ENCODE measurements around the gene PRM2. TPM values are rescaled to one million over a fixed set of nuclear protein-coding genes. Genes with fewer than 3 reads are reported as not detected.

PRM2 gene
- total RNA-seq, 1 donor from 2014 or later = not detected

DNA sequence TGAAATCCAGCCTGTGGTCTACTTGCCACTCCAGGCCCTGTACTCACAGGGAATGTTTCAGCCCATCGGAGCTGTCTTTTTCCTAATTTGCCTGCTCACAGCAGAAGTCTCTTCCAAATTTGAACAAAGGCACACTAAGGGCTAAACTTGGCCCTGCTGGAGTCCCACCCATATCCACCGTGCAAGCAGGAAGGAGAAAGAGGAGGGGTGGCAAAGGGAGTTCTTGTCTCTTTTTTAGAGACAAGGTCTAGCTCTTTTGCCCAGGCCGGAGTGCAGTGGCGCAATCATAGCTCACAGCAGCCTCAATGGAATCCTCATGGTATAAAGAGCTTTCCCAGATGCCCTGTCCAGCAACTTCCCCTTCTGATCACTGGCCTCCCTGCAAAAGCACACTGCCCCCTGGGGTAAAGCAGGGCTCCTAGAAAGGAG is 7.6 kb upstream of the PRM2 start:
- Histone ChIP-seq H3K4me1 (no peaks in the 10 kb centered on the region), H3K36me3 (no peaks in the 10 kb centered on the region), H3K27ac (no peak overlapping the region), H3K4me3 (no peak overlapping the region), H3K27me3 (no peaks in the 10 kb centered on the region), H3K9me3 (no peaks in the 10 kb centered on the region)
- no peak for DNase-seq (ENCODE audit: extremely low spot score in 2 of 2)
- intact Hi-C loops (cut with DNase I) = no loop called here
- TF ChIP-seq POLR2A (IDR thresholded peaks at IDR 0.05) = no peak
- no peak for TF ChIP-seq POLR2AphosphoS5 (IDR thresholded peaks at IDR 0.05; ENCODE audit: insufficient read depth in 1 of 2, low read depth in 1 of 2)
- TF ChIP-seq, protein P1, sequence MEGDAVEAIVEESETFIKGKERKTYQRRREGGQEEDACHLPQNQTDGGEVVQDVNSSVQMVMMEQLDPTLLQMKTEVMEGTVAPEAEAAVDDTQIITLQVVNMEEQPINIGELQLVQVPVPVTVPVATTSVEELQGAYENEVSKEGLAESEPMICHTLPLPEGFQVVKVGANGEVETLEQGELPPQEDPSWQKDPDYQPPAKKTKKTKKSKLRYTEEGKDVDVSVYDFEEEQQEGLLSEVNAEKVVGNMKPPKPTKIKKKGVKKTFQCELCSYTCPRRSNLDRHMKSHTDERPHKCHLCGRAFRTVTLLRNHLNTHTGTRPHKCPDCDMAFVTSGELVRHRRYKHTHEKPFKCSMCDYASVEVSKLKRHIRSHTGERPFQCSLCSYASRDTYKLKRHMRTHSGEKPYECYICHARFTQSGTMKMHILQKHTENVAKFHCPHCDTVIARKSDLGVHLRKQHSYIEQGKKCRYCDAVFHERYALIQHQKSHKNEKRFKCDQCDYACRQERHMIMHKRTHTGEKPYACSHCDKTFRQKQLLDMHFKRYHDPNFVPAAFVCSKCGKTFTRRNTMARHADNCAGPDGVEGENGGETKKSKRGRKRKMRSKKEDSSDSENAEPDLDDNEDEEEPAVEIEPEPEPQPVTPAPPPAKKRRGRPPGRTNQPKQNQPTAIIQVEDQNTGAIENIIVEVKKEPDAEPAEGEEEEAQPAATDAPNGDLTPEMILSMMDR (IDR thresholded peaks at IDR 0.05) = no peak

DNA sequence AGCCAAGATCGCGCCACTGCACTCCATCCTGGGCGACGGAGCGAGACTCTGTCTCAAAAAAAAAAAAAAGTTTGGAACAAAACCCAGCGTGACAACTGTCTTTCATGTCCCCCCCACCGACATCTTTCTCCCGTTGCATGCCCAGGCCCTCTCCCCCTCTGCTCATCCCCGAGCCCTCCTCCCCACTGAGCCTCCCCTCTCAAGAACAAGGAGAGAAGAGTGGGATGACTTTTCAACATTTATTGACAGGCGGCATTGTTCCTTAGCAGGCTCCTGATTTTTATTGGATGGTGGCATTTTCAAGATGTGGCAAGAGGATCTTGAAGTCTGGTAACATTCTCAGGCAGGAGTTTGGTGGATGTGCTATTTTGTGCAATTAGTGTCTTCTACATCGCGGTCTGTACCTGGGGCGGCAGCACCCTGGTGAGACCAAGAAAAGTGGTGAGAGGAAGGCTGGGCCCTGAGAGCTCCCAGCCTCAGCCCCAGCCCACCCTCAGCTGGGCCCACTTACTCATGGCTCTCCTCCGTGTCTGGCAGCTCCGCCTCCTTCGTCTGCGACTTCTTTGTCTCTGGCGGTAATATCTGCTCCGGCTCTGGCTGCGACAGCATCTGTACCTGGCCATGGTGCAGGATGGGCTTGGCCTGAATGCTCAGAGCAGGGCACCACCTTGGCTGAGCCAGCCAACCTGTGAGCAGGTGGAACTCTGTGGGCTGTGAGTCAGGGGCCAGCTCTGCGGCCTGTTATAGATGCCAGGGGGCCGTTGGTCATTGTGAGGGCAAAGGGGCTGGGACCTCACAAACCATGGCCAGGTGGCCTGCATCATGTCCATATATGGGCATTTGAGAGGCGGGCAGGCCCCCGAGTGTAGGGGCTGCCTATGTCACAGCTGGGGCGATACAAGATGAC is 4.6 kb upstream of the PRM2 start, which contains the start of gene PRM1:
Gene PRM1 (minus strand): TSS at position 715 of the 907 bp plus-strand sequence. CDS start 92 bp downstream, at position 623.
- intact Hi-C loops (cut with DNase I) = no loop called here
- Histone ChIP-seq H3K27me3 (no peaks in the 10 kb centered on the region), H3K36me3 (no peaks in the 10 kb centered on the region), H3K4me1 (no peaks in the 10 kb centered on the region), H3K9me3 (no peaks in the 10 kb centered on the region), H3K27ac (no peak within 1 kb of the TSS), H3K4me3 (no peak within 1 kb of the TSS)
- TF ChIP-seq POLR2A (IDR thresholded peaks at IDR 0.05) = no peak
- no peak for TF ChIP-seq POLR2AphosphoS5 (IDR thresholded peaks at IDR 0.05; ENCODE audit: insufficient read depth in 1 of 2, low read depth in 1 of 2)
- TF ChIP-seq, protein P1 (IDR thresholded peaks at IDR 0.05) = no peak
- DNase-seq (ENCODE audit: extremely low spot score in 2 of 2) = no peak

GRCh38 chr16:11278681-11279628 is 2.7 kb upstream of the PRM2 start:
- no peaks in the 10 kb centered on the region for H3K4me1 ChIP-seq
- no peaks in the 10 kb centered on the region for H3K27me3 ChIP-seq
- H3K27ac ChIP-seq = no peak overlapping the region
- no peaks in the 10 kb centered on the region for H3K36me3 ChIP-seq
- no peak overlapping the region for H3K4me3 ChIP-seq
- TF ChIP-seq, protein P1 (IDR thresholded peaks at IDR 0.05) = no peak
- TF ChIP-seq POLR2A (IDR thresholded peaks at IDR 0.05) (no peak), POLR2AphosphoS5 (IDR thresholded peaks at IDR 0.05; ENCODE audit: insufficient read depth in 1 of 2, low read depth in 1 of 2) (no peak)
- no peaks in the 10 kb centered on the region for H3K9me3 ChIP-seq
- intact Hi-C loops (cut with DNase I) = no loop called here
- DNase-seq (ENCODE audit: extremely low spot score in 2 of 2) = no peak

DNA sequence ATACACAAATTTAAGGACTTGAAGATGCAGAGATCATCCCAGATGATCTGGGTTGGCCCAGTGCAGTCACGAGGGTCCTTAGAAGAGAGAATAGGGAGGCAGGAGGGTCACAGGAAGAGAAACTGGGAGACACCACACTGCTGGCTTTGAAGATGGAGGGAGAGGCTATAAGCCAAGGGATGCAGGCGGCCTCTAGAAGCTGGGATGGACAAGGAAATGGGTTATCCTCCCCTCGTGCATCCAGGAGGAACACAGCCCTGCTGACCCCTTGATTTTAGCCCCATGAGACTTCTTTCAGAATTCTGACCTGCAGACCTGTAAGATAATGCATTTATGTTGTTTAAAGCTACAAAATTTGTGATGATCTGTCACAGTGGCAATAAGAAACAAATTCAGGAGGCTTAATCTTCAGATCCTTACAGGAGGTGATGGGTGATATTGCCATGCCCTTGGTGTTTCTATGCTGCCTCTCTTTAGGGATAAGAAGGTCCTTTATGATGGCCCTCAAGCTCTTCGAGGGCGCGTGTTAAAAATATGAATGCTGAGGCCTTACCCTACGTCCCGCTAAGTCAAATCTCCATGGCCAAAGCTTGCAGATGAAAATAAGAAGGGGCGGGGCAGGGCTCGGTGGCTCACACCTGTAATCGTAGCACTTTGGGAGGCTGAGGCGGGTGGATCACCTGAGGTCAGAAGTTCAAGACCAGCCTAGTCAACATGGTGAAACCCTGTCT is 1.5 kb upstream of the PRM2 start:
- intact Hi-C loops (cut with DNase I) = no loop called here
- no peak for DNase-seq (ENCODE audit: extremely low spot score in 2 of 2)
- Histone ChIP-seq H3K36me3 (no peaks in the 10 kb centered on the region), H3K4me3 (no peak overlapping the region), H3K27me3 (no peaks in the 10 kb centered on the region), H3K9me3 (no peaks in the 10 kb centered on the region), H3K27ac (no peak overlapping the region), H3K4me1 (no peaks in the 10 kb centered on the region)
- no peak for TF ChIP-seq POLR2A (IDR thresholded peaks at IDR 0.05)
- TF ChIP-seq POLR2AphosphoS5 (IDR thresholded peaks at IDR 0.05; ENCODE audit: insufficient read depth in 1 of 2, low read depth in 1 of 2) = no peak
- TF ChIP-seq, protein P1 (IDR thresholded peaks at IDR 0.05) = no peak
